HepG2 (cell line): Measurements from ENCODE around the gene CAMK1. TPM values are rescaled to one million over a fixed set of nuclear protein-coding genes. Genes with fewer than 3 reads are reported as not detected.

Source experiments
- ATAC-seq: fragments of 200-7000 bp; cut with Tn5 transposase; 3 replicates; pipeline ENCODE4 v1.9.1; 2020; ENCODE audit warnings: mild to moderate bottlenecking, moderate library complexity
- BruUV-seq: library from RNA; stranded (reverse); fragments of 400-500 nt; replicated peaks from 2 replicates; lab custom pipeline; 2021; lab: Mats Ljungman, UMichigan
- CTCF ChIA-PET: fragments of 300-600 bp; formaldehyde crosslinking; extraction: SDS; loops from one replicate; lab custom pipeline; 2021; ENCODE audit warnings: low total read pairs, inconsistent platforms, low intra/inter-chr PET ratio; lab: Yijun Ruan, JAX
- POLR2A ChIA-PET: fragments of 350-600 bp; sonication (Branson Sonifier 250); formaldehyde crosslinking; loops from one replicate; lab custom pipeline; 2020; ENCODE audit warnings: antibody characterized with exemption, inconsistent platforms; lab: Yijun Ruan, JAX
- DNase-seq: peaks from one replicate; pipeline ENCODE4 v3.0.0-alpha.2; 2015; ENCODE audit warnings: low spot score
- FAIRE-seq: peaks from 3 replicates; lab custom pipeline; 2011; peaks lifted over from hg19 to GRCh38; lab: Jason Lieb, UNC
- H2AFZ ChIP-seq: one replicate; pipeline ENCODE4 v1.6.1; 2011; ENCODE audit warnings: low read length, inconsistent platforms
- H3K27ac ChIP-seq: fragments of 300-600 bp; 3 replicates; pipeline ENCODE4 v1.8.0; 2011; ENCODE audit warnings: mixed run types, mild to moderate bottlenecking, mixed read lengths, low read length, inconsistent platforms; ENCODE audit not compliant: insufficient read depth; ENCODE audit errors: extremely low read length
- H3K27me3 ChIP-seq, 2 experiments: fragments of 200-600 bp in 1 of 2; 2 replicates in 1 of 2; 3 replicates in 1 of 2; pipeline versions ENCODE4 v1.6.0 to v1.8.0; 2011; ENCODE audit warnings: low read length in 2 of 2, mild to moderate bottlenecking in 2 of 2, moderate library complexity in 2 of 2, inconsistent platforms in 1 of 2; ENCODE audit not compliant: insufficient read depth in 2 of 2, control insufficient read depth in 1 of 2
- H3K36me3 ChIP-seq, 2 experiments: fragments of 200-600 bp in 1 of 2; replicated peaks in 1 of 2; 2 replicates in 1 of 2; 3 replicates in 1 of 2; pipeline versions ENCODE4 v1.5.1 to v1.8.0; 2011; ENCODE audit warnings: low read length in 2 of 2, inconsistent platforms in 1 of 2; ENCODE audit not compliant: insufficient read depth in 2 of 2, control insufficient read depth in 1 of 2
- H3K4me1 ChIP-seq: 2 replicates; pipeline ENCODE4 v1.5.1; 2012; ENCODE audit warnings: low read length, inconsistent platforms; ENCODE audit not compliant: insufficient read depth
- H3K4me2 ChIP-seq: 2 replicates; pipeline ENCODE4 v1.6.0; 2011; ENCODE audit warnings: low read depth, low read length, inconsistent platforms
- H3K4me3 ChIP-seq, 3 experiments: fragments of 200-600 bp in 1 of 3; sonication (generic), shearing (Covaris generic) in 1 of 3; replicated peaks in 1 of 3; 2 replicates each; pipeline ENCODE4 v1.5.1; 2011 to 2016; ENCODE audit warnings: low read length in 3 of 3, inconsistent platforms in 2 of 3, low read depth in 2 of 3, mild to moderate bottlenecking in 2 of 3, control low read depth in 1 of 3, mixed read lengths in 1 of 3; ENCODE audit not compliant: insufficient read depth in 1 of 3
- H3K79me2 ChIP-seq: one replicate; pipeline ENCODE4 v1.6.1; 2011; ENCODE audit warnings: low read length, inconsistent platforms; ENCODE audit not compliant: insufficient read depth
- H3K9ac ChIP-seq: 2 replicates; pipeline ENCODE4 v1.6.0; 2011; ENCODE audit warnings: mild to moderate bottlenecking, low read depth, low read length, inconsistent platforms; ENCODE audit not compliant: insufficient read depth
- H3K9me3 ChIP-seq: 2 replicates; pipeline ENCODE4 v1.5.1; 2012; ENCODE audit warnings: mild to moderate bottlenecking, low read length
- H4K20me1 ChIP-seq: 2 replicates; pipeline ENCODE4 v1.6.0; 2011; ENCODE audit warnings: inconsistent platforms, mild to moderate bottlenecking, low read length, moderate library complexity; ENCODE audit not compliant: insufficient read depth
- BORCS8-MEF2B ChIP-seq: sonication (generic); formaldehyde crosslinking; IDR thresholded peaks from 2 replicates; pipeline ENCODE4 v1.8.0; 2022; ENCODE audit warnings: mild to moderate bottlenecking, missing genetic modification reagents
- CENPX ChIP-seq: sonication (generic); formaldehyde crosslinking; IDR thresholded peaks from 2 replicates; pipeline ENCODE4 v1.9.0; 2021; ENCODE audit warnings: mild to moderate bottlenecking, missing genetic modification reagents, moderate library complexity
- EZH2 ChIP-seq: conservative IDR thresholded peaks from 2 replicates; pipeline ENCODE4 v1.6.1; 2012; ENCODE audit warnings: mild to moderate bottlenecking, low read depth, low read length, moderate library complexity
- GPBP1L1 ChIP-seq: sonication (generic); formaldehyde crosslinking; IDR thresholded peaks from 2 replicates; pipeline ENCODE4 v1.5.0; 2020; ENCODE audit warnings: mild to moderate bottlenecking, missing genetic modification reagents
- GRHL1 ChIP-seq: sonication (generic); formaldehyde crosslinking; conservative IDR thresholded peaks from 2 replicates; pipeline ENCODE4 v1.8.0; 2022; ENCODE audit warnings: missing genetic modification reagents
- KLF13 ChIP-seq: sonication (generic); formaldehyde crosslinking; IDR thresholded peaks from 2 replicates; pipeline ENCODE4 v1.4.0; 2020; ENCODE audit warnings: mild to moderate bottlenecking, missing genetic modification reagents
- MTERF4 ChIP-seq: sonication (generic); formaldehyde crosslinking; IDR thresholded peaks from 2 replicates; pipeline ENCODE4 v1.8.0; 2023; ENCODE audit warnings: mild to moderate bottlenecking, missing genetic modification reagents
- MXD4 ChIP-seq: IDR thresholded peaks from 2 replicates; pipeline ENCODE4 v1.6.1; 2016; ENCODE audit warnings: mild to moderate bottlenecking, missing biosample characterization, missing genetic modification reagents
- PHF21A ChIP-seq: sonication (generic); formaldehyde crosslinking; IDR thresholded peaks from 2 replicates; pipeline ENCODE4 v1.5.0; 2020; ENCODE audit warnings: mild to moderate bottlenecking, missing genetic modification reagents
- POGZ ChIP-seq: sonication (generic); formaldehyde crosslinking; IDR thresholded peaks from 2 replicates; pipeline ENCODE4 v1.4.0; 2020; ENCODE audit warnings: mild to moderate bottlenecking, missing genetic modification reagents
- SIN3B ChIP-seq: fragments of 150-350 bp; IDR thresholded peaks from 2 replicates; pipeline ENCODE4 v1.6.1; 2014; ENCODE audit warnings: low read length
- SP2 ChIP-seq: sonication (generic); formaldehyde crosslinking; IDR thresholded peaks from 2 replicates; pipeline ENCODE4 v1.5.1; 2020; ENCODE audit warnings: mild to moderate bottlenecking, missing genetic modification reagents
- TIGD3 ChIP-seq: sonication (generic); formaldehyde crosslinking; IDR thresholded peaks from 2 replicates; pipeline ENCODE4 v1.5.1; 2020; ENCODE audit warnings: mild to moderate bottlenecking, missing genetic modification reagents, borderline replicate concordance
- ZBTB7A ChIP-seq: sonication (generic); formaldehyde crosslinking; IDR thresholded peaks from 2 replicates; pipeline ENCODE4 v1.8.0; 2022; ENCODE audit warnings: mild to moderate bottlenecking, missing genetic modification reagents
- ZFYVE20 ChIP-seq: sonication (generic); formaldehyde crosslinking; IDR thresholded peaks from 2 replicates; pipeline ENCODE4 v1.8.0; 2023; ENCODE audit warnings: low read depth, mild to moderate bottlenecking, moderate library complexity, missing genetic modification reagents, borderline replicate concordance
- ZMAT3 ChIP-seq: sonication (generic); formaldehyde crosslinking; conservative IDR thresholded peaks from 2 replicates; pipeline ENCODE4 v1.7.0; 2021; ENCODE audit warnings: missing genetic modification reagents
- ZNF138 ChIP-seq: sonication (generic); formaldehyde crosslinking; IDR thresholded peaks from 2 replicates; pipeline ENCODE4 v1.5.0; 2020; ENCODE audit warnings: mild to moderate bottlenecking, low read depth, missing genetic modification reagents
- ZNF317 ChIP-seq: sonication (generic); formaldehyde crosslinking; IDR thresholded peaks from 2 replicates; pipeline ENCODE4 v1.5.0; 2020; ENCODE audit warnings: mild to moderate bottlenecking, missing genetic modification reagents
- ZNF83 ChIP-seq: sonication (generic); formaldehyde crosslinking; IDR thresholded peaks from 2 replicates; pipeline ENCODE4 v1.4.0; 2020; ENCODE audit warnings: missing genetic modification reagents, mild to moderate bottlenecking, borderline replicate concordance
- ZNF850 ChIP-seq: sonication (generic); formaldehyde crosslinking; conservative IDR thresholded peaks from 2 replicates; pipeline ENCODE4 v1.9.0; 2021; ENCODE audit warnings: mild to moderate bottlenecking, missing genetic modification reagents
- WGBS: methylation state at CpG from one replicate; pipeline ENCODE4 v1.1.6; 2017; ENCODE audit warnings: low lambda C conversion rate; 5-methylcytosine and 5-hydroxymethylcytosine counted together
- in situ Hi-C: cut with HindIII; loops from 2 replicates; pipeline ENCODE4 v1.10.0; 2017; ENCODE audit warnings: low pct_unique_long_range_greater_than_20kb; ENCODE audit not compliant: extremely low pct_ligation_motif_present
- intact Hi-C: fragments of 100-400 bp; cut with micrococcal nuclease; formaldehyde crosslinking; loops from one replicate; pipeline ENCODE4 v1.10.0; 2022; ENCODE audit not compliant: unreplicated experiment
- polyA plus RNA-seq, 8 experiments: library from polyadenylated mRNA; depleted of rRNA in 3 of 8; stranded (reverse) in 7 of 8; unstranded in 1 of 8; fragments of >200 nt; fragmentation: Illumina TruSeq in 4 of 8; extraction: Trizol in 4 of 8; gene quantifications; 2 replicates each; pipeline versions ENCODE4 v1.2.1 to v1.2.3, GENCODE V29; 2011 to 2016; ENCODE audit warnings: low read depth in 4 of 8, missing spikeins in 1 of 8, mixed read lengths in 1 of 8; ENCODE audit not compliant: insufficient read depth in 1 of 8
- total RNA-seq, 5 experiments: library from RNA; depleted of rRNA; stranded (reverse); fragments of >200 nt; fragmentation: Illumina TruSeq; extraction: Trizol; gene quantifications; 2 replicates each; pipeline ENCODE4 v1.2.3, GENCODE V29; 2016; ENCODE audit warnings: low read depth in 1 of 5

Gene CAMK1
- total and polyA plus RNA-seq, 2 of the 13 experiments (the other 11 are each of a cell fraction or from before 2014, with no cell fraction given) = 26.4 to 53.3 TPM

GRCh38 chr3:9779721-9780457, 10.1 kb upstream of the CAMK1 start:
- no peak overlapping the region for H3K27ac ChIP-seq
- in situ Hi-C loops = no loop called here
- no TSS peak for BruUV-seq
- ATAC-seq = no peak
- H3K27me3 ChIP-seq = no peaks in the 10 kb centered on the region
- peaks cover 16% of the 10 kb centered on the region for H3K4me1 ChIP-seq
- no peaks in the 10 kb centered on the region for H3K79me2 ChIP-seq
- 98% methylated on average over 6 of the region's 8 CpGs for WGBS
- H3K9ac ChIP-seq = no peak overlapping the region
- no peak for FAIRE-seq
- H3K4me2 ChIP-seq = no peak overlapping the region
- ChIA-PET CTCF (no interaction called here), POLR2A (no interaction called here)
- intact Hi-C loops = no loop called here
- H3K36me3 ChIP-seq = peaks cover 14 to 29% of the 10 kb centered on the region in 2 experiments
- H4K20me1 ChIP-seq = no peaks in the 10 kb centered on the region
- no peak overlapping the region for H3K4me3 ChIP-seq
- H2AFZ ChIP-seq = no peak overlapping the region
- no peak for DNase-seq
- no peaks in the 10 kb centered on the region for H3K9me3 ChIP-seq
- TF ChIP-seq CENPX (CRISPR knock-in tag) (no peak), ZNF83 (CRISPR knock-in tag) (no peak), EZH2 (no peak), ZNF850 (no peak), ZFYVE20 (CRISPR knock-in tag) (no peak), MXD4 (CRISPR knock-in tag) (no peak), ZNF317 (CRISPR knock-in tag) (no peak), ZMAT3 (no peak), MTERF4 (CRISPR knock-in tag) (no peak), ZBTB7A (CRISPR knock-in tag) (no peak), GPBP1L1 (CRISPR knock-in tag) (no peak), POGZ (no peak), KLF13 (no peak), BORCS8-MEF2B (CRISPR knock-in tag) (no peak), SIN3B (no peak), SP2 (CRISPR knock-in tag) (no peak), ZNF138 (CRISPR knock-in tag) (no peak), TIGD3 (no peak), GRHL1 (CRISPR knock-in tag) (no peak), PHF21A (CRISPR knock-in tag) (no peak)
